Measurements from ENCODE around the gene PDE2A. TPM values are rescaled to one million over a fixed set of nuclear protein-coding genes. Genes with fewer than 3 reads are reported as not detected.

The PDE2A gene
- total and polyA plus RNA-seq, 9 donors: 8.3 to 44.0 (median 12.8) TPM

GRCh38 chr11:72719144-72719543 lies 44.9 kb upstream of the PDE2A start:
- 22 to 31% (median 22%) methylated on average over 2 of the region's 2 CpGs for WGBS, 3 donors
- no peaks in the 10 kb centered on the region for H3K27me3 ChIP-seq
- no peaks in the 10 kb centered on the region for H3K36me3 ChIP-seq
- TF ChIP-seq EP300 (IDR thresholded peaks at IDR 0.05) (no peak), POLR2A (IDR thresholded peaks at IDR 0.05) (no peak), CTCF (IDR thresholded peaks at IDR 0.05) (no peak)
- no peak overlapping the region for H3K4me3 ChIP-seq
- H3K9me3 ChIP-seq: no peaks in the 10 kb centered on the region
- H3K4me1 ChIP-seq (ENCODE audit: insufficient read depth): peaks cover 29% of the 10 kb centered on the region
- DNase-seq: no peak
- intact Hi-C loops (cut with DNase I): no loop called here
- H3K27ac ChIP-seq: peak overlapping the region in 1 of 2 donors; percentile 84

- Histone ChIP-seq H3K4me1 (ENCODE audit: insufficient read depth) (peaks cover 29% of the 10 kb centered on the region), H3K27me3 (no peaks in the 10 kb centered on the region), H3K4me3 (no peak overlapping the region), H3K9me3 (no peaks in the 10 kb centered on the region), H3K36me3 (no peaks in the 10 kb centered on the region), H3K27ac (no peak overlapping the region)
- WGBS, 3 donors: 80 to 90% (median 86%) methylated on average over 9 of the region's 9 CpGs
- intact Hi-C loops (cut with DNase I): no loop called here
- TF ChIP-seq EP300 (IDR thresholded peaks at IDR 0.05): no peak
- no peak for TF ChIP-seq CTCF (IDR thresholded peaks at IDR 0.05)
- no peak for TF ChIP-seq POLR2A (IDR thresholded peaks at IDR 0.05)
- no peak for DNase-seq
Measured at GRCh38 chr11:72718101-72718501, 43.9 kb upstream of the PDE2A start.

DNA sequence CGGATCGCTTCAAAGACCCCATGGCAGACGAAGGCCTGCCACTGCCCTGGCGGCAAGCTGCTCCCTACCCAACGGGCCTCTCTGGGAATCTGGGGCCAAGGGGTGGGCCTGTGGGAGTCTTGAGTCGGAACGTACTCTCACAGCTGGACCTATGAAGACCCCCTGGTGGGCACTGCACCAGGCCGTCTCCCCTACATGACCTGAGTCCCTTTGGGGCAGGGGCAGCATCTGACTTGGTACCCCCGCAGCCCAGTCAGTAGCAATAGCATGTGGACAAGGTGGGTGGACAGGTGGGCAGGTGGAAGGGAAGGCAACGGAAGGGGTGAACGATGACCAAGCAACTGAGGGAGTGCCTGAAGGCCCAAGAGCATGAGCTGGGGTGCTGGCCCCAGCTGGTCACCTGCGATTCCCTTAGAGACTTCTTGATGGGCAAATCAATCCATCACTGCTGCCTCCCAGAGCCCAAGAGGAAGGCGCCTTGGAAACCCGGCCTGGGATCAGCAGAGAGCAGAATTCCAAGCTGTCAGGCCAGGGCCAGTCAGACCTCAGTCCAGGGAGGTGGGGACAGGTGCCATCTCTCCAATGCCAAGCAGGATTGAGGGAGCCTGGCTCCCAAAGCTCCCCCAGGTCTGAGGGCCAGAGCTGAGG lies 42.7 kb upstream of the PDE2A start:
- Histone ChIP-seq H3K4me3 (no peak overlapping the region), H3K27me3 (no peaks in the 10 kb centered on the region), H3K36me3 (no peaks in the 10 kb centered on the region), H3K27ac (no peak overlapping the region), H3K4me1 (ENCODE audit: insufficient read depth) (peaks cover 26% of the 10 kb centered on the region), H3K9me3 (no peaks in the 10 kb centered on the region)
- TF ChIP-seq EP300 (IDR thresholded peaks at IDR 0.05) (no peak), CTCF (IDR thresholded peaks at IDR 0.05) (no peak), POLR2A (IDR thresholded peaks at IDR 0.05) (no peak)
- WGBS, 3 donors: 80 to 85% (median 83%) methylated on average over 12 to 14 of the region's 14 CpGs
- DNase-seq: no peak
- intact Hi-C loops (cut with DNase I): no loop called here

DNA sequence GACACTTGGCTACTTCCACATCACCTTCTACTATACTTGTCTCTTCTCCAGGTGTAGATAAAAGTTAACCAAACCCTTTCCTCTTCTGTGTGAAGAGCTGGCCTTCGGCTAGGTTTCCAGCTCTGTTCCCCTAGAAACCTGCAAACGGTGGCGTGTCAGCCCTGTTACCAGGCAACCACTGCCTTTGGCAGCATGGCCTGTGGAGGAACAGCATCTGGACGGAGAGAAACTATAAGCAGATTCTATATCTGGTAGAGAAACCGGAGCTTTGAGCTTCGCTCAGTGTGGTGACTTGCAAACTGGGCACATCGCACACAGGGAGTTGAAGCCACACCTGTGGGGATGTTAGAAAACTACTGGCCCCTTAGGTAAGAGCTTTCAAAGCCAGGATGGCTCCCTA lies 42.1 kb upstream of the PDE2A start:
- intact Hi-C loops (cut with DNase I): no loop called here
- WGBS, 3 donors: 50 to 60% (median 53%) methylated on average over 7 of the region's 7 CpGs
- Histone ChIP-seq H3K4me1 (ENCODE audit: insufficient read depth) (peaks cover 26% of the 10 kb centered on the region), H3K27me3 (no peaks in the 10 kb centered on the region), H3K4me3 (no peak overlapping the region), H3K36me3 (no peaks in the 10 kb centered on the region), H3K27ac (no peak overlapping the region), H3K9me3 (no peaks in the 10 kb centered on the region)
- TF ChIP-seq CTCF (IDR thresholded peaks at IDR 0.05) (no peak), POLR2A (IDR thresholded peaks at IDR 0.05) (no peak), EP300 (IDR thresholded peaks at IDR 0.05) (no peak)
- no peak for DNase-seq
